Stimulated activated CD8-positive, alpha-beta memory T cell treated with anti-CD3 and anti-CD28 coated beads, Interleukin-4, amount 100 ng/mL, for 4 hours (primary cell): ENCODE data around the gene MPZL2.

Source experiments
- DNase-seq, 2 donors: peaks; one replicate each; pipeline ENCODE4 v3.0.0-alpha.2; 2020; ENCODE audit warnings: low read depth in 2 of 2, low spot score in 1 of 2

MPZL2 gene

DNA sequence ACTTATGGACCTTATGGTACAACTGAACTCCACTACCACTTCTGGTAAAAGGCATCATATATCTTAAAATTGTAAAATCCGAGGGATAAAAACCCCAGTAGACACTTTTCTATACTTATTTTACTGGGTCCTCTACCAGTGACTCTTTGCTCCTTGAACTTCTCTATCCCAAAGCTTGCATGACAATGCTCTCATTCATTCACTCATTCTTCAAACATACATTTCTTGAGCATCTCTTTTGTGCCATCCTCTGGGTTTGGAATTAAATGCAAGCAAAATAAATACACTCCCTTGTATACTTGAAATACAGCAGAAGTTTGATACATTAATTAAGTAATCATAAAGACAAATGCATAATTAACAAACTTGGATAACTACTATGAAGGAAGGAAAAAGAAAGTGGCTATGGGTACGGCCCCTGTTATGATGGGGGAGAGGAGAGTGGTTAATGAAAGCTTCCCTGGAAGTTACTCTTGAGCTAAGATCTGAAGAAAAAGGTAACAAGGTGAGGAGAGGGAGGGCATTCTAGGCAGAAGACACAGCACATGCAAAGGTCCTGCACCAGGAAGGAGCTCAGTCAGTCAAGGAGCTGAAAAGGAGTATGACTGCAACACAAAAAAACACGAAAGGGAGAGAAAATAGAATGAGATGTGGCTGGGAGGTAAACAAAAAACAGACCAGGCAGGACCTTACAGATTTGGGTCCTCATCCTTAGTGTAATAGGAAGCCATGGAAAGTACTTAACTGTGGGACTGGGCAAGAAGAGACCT lies 19.9 kb downstream of the MPZL2 start:
- no peak for DNase-seq

DNA sequence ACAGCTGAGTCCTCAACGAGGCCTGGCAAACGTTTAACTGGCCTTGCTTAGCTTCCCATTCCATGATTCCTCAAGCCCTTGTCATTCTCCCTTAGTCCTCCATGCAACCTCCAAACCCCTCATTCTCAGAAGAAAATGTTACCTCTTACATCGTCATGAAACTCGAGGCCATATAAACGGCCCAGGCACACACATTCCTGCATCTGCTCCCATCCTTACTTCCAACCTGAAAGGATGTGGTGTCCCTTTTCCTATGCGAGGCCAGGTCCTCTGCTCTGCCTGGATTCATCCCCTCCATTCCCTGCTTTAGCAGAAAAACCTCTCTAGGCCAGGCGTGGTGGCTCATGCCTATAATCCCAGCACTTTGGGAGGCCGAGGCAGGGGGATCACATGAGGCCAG lies 20.9 kb downstream of the MPZL2 start:
- no peak for DNase-seq

DNA sequence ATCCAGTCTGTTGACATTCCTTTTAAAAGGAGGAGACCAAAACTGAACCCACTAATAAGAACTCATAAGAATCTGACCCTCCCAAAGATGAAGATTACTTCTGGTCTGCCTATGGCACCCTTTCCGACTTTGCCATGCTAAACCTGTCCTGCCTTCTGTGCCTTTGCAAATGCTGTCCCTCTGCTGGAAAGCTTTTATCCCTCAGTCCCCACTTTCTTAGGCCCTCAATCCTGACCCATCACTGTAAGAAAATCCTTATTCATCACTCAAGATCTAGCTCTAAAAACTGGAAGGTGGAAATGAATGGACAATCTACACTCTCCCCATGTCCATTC lies 22.4 kb downstream of the MPZL2 start:
- DNase-seq, result no peak

DNA sequence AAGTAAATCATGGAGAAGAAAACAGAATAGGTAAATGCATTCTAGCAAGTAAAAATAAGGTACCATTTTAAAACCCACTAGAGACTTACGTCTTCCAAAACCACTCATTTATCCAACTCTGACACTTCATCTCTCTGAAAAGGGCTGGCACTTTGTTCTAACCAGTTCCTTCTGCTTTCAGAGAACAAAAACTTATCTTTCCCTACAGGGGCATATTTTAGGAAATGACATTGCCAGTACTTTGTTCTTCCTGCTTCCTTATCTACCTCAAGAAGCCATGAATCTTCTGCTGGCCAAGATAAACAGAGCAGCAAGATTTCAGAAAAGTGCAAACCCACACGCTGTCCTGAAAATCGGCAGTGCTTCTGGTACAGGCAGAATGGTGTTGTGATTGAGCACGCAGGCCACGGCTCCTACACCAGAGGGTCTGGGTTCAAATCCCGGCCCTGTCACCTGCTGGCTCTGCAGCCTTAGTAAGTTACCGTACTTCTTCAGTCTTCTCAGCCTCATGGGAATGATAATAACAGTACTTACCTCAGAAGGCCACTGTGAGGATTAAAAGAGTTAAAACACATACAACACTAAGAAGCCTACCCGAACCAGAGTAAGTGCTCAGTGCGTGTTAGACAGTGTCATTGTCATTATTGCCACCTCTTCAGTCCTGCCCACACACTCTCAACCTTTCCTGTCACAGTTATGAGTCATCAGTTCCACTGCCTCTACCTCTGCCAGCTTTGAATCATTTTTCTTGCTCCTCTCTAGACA lies 22.9 kb downstream of the MPZL2 start:
- DNase-seq, result peak in 1 of 2 donors; percentile 55

DNA sequence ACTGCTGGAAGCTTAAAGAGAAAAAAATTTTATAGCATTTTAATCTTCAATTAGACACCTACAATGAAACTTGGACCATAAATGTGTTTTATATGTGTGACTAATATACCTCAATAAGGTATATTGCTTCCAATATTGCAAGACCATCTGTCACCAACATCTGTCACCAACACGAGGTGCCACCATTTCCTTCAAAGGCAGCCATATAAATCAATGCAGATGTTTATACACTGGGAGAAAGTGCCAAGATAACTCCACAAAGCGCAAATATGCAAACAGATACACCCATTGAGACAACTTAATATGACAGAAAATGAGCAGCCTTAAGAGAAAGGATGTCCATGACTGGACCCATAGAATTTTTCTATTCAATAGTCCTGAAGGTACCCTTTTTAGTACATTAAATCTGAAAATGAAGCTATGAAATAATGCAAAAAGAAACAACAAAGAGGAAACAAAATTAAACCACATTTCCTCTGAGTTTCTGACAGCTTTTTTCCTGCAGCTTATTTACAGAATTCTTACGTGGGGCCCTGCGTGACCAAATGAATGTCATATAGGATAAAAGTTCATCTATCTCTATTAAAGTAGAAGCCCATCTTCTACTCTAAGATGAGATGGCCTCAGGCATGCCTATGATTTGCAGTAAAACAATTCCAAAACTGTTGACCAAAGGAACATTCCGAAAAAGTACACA lies 24.4 kb downstream of the MPZL2 start:
- no peak for DNase-seq

DNA sequence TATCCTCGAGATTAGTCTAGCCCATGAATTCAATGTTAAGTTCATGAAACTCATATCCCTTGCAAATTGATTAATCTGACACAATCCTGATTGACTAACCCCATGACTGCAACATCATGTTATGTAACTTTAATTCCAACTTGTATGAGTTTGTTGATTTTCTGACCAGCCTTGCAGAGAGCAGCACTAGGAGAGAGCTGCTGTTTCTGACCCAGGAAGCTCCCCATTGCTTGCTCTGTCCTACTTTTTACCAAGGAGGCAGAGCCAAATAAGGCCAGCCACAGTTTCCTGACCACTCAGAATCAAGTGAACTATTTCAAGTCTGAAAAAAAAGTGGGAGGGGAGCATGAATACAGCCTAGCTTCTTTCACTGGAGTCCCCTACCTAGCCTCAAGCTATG lies 25.2 kb downstream of the MPZL2 start:
- DNase-seq, result no peak

DNA sequence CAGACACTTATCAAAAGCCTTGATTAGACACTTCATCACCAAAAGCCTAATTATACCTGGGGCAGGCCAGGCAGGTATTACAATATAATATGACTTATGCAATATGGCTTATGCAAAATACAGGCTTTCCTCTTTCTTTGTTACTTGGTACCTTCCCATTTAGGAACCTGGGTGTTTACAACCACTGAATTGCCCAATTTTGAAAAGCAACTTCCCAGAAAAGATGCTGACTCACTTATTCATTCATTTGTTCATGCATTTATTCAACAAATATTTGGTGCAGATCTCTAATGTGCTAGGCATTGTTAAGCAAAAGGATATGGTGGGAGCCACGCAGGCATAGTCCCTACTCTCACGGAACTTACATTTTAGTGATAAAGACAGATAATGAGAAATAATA lies 25.7 kb downstream of the MPZL2 start:
- DNase-seq, result no peak

DNA sequence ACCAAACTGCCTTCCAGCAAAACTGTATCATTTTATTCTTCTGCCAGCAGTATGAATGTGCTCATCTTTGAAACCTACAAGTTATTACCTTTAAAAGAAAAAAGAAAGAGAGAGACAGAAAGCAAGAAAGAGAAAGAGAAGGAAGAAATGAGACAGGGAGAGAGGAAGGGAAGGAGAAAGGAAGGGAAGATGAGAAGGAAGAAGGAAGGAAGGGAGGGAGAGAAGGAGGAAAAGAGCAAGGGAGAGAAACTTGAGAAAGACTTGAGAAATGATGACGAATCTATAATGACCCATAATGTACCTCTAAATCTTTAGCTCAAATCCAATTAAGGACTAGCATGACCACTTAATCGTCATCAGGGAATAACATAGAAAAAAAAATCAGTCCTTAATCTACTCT lies 27.9 kb downstream of the MPZL2 start:
- no peak for DNase-seq

DNA sequence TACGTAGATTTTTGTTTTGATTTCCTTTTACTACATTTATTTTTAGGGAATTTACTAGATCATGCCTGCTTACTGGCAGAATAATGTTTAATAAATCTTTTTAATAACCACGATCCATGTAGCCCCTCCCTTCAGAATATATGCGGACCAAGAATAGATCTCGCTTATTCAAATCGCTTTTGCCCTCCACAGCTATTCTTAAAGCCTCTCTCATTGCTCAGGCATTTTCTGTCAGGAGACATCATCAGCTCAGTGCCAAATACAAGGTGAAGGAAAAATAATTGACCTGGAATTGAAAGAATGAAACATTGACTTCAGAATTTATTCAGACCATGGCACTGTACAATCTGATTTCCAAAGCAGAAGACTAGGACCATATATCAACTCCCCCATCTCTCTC lies 29.3 kb downstream of the MPZL2 start:
- DNase-seq, result no peak

DNA sequence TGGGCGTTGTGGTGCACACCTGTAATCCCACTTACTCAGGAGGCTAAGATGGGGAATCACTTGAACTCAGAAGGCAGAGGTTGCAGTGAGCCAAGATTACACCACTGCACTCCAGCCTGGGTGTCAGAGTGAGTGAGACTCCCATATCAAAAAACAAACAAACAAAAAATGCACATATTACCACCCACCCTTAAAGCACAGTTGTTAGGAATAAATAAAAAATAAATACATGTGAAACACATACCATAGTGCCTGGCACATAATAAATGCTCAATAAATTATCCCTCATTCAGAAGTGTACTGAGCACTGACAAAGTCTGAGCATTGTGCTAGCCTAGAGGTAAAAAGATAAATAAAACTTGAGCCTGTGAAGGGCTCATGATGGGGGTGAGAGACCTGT lies 30.2 kb downstream of the MPZL2 start:
- DNase-seq, result no peak

DNA sequence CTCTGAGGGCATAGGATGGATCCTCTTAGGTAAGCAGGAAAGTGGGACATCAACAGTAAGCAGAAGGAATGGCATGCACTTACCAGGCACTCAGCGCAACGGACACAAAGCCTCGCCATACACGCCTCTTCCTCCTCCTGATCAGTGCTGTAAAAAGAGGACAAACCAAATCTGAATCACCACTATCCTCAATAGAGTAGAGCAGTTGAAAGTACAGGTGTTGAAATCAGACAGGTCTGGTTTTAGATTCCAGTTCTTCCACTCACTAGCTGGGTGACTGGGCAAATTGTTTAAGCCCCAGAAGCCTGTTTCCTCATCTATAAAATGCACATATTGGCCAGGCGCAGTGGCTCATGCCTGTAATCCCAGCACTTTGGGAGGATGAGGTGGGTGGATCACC lies 30.7 kb downstream of the MPZL2 start:
- no peak for DNase-seq

DNA sequence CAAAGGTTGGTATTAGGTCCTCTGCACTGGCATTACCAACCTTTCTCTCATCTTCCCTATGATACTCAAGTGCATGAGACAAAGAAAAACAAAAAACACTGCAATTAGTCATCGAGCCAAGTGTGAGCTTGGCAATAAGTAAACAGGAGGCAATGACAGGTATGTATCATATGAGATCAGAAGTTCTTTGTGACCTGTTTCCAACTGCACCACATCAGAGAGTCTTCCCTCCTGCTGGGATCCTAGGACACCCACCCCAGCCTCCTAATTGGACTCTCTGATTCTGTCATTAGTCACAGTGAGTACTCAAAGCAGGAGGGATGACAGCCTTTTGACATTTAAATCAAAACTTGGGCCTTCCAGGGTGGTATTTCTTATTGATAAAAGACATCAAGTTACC lies 31.4 kb downstream of the MPZL2 start:
- DNase-seq, result no peak

DNA sequence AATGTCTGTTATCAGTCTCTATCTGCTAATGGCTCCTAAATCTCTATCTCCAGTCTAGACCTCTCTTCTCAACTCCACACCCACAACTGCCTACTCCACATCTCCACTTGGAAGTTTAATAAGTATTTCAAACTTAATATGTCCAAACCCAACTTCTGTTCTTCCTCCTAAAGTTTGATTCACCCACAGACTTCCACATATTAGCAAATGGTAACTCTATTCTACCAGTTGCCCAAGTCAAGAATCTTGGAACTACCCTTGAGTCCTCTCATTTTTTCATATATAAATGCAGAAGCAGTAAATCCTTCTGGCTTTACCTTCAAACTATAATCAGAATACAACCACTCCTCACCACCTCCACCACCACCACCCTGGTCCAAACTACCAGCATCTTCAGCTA lies 32.6 kb downstream of the MPZL2 start:
- no peak for DNase-seq

DNA sequence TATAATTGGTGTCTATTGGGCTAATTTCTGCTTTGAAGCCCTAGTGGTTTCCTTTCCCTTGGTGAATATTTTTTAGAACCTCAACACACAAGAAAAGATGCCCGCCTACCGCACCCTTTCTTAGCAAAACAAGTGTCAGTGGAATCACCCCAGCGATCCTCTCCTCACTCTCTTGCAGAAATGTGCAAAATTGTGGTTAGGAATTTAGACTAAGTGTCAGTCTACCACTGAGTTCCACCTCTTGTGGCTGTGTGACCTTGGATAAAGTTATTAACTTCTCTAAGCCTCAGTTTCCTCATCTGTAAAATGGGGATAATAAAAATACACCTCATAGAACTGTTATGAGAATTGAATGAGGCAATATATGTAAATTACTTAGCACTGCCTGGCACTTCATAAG lies 34.0 kb downstream of the MPZL2 start:
- DNase-seq, result no peak

DNA sequence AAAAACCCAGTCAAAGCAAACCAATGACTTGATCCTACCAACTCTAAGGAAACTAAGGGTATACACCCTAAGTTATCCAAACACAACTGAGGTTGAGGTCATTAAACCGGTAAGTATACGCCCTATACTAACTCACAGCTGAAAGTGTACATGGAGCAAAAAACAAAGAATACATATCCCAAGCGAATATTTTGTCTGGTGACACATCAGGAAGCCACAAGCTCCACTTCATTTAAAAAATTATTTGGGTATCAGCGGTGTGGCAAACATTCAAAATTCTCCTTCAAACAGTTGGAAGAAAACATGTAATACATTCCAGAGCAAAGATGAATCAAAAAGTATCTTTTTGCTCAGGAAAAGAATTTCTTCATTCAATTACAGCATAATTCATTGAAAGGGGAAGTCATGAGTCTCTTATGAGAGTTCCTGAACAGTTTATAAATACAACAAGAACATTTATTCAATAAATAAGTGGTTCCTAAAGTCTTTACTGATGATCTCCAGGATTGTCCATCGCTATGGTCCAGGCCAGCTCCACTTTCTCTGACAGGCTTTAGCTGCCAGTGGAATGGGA lies 34.7 kb downstream of the MPZL2 start:
- no peak for DNase-seq

DNA sequence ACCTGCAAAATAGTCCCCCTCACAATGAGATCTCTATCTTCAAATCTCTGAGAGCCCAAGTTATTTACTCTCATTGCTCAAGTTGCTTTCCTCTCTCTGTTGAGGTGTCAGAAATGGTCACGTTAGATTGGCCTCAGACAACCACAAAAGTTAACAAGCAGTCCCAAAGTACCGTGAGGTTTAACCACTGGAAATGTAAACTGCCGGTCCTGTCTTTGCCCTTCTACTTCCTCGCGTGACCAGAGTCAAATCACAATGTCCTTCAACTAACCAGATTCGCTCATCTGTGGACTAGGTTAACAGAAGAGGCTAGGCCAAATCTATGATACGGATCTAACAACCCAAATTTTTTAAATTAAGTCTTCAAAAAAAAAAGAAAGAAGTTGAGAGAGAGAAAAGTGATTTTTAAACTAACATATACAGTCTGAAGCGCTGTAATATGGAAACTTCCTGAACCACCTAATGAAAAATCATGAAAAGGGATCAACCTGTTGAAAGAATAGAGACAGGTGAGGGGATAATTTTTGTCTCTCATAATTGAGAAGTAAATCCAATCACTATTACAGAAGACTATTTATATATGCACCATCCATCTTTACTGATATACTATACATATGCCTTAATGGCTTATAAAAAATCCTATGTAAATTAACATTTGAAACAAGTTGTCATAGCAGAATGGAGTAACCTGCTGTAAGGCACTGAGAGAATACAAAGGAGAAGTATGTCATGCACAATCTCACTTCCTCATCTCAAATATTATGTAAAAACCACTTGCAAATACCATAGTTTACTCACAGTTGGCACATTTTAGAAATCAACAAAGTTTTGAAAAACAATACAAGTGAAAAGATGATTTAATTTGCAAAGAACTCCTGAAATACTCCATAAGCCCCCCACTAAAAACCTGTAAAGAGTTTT lies 36.0 kb downstream of the MPZL2 start:
- DNase-seq, result no peak

DNA sequence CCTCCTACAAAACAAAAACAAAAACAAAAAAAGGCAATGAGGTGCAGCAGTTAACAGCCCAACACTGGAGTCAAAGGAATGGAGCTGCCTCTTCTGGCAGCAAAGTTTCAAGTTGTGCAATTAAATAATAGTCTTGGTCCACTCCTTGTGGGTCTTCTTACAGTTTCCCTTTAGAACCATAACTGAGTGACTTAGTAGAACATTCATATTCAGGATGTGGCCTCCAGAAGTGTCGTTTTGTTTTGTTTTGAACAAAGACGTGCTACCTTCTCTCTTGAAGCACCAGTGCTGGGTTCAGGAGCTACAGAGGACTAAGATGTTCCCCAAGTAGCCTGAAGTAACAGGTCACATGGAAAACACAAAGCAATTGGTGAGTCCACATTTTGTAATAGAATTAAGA lies 37.3 kb downstream of the MPZL2 start:
- no peak for DNase-seq

DNA sequence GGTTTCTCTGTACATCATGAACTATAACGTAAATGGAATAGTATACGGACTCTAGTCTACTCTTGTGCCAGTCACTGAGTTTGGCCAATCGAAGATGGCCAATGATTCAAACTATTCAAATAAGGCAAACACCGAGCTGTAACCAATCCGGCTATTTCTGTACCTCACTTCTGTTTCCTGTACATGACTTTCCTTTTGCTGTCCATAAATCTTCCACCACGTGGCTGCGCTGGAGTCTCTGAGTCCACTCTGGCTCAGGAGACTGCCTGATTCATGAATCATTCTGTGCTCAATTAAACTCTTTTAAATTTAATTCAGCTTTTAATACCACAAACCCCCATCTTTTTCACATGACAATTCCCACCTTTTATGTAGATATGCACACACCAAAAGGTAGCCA lies 37.8 kb downstream of the MPZL2 start:
- no peak for DNase-seq

DNA sequence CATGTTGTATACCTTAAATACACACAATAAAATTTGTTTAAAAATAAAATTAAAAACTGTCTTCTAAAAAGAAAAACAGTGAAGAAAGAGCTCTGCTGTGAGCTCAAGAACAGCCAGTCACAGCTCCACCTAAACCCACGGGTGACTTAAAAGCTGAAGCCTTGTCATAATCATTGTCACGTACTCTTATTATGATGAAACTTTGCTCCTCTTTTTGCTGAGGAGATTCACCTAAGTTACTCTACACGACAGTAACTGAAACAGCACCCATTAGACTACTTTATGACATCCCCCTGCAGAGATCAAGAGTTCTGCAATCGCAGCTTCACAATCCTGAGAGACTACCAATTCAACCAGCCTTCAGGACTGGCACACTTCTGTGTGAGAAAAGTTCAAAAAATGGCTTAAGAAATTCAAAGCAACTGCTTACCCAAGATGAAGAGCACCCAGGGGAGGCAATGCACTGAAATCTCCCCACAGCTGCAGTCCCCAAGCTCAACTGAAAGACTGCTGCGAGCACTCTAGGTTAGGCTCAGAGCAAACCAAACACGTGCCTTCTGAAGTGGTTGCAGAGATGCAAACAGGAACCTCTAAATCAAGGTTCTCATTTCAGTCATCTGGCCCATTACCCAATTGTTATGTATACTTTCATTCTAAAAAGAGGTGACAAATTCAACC lies 39.4 kb downstream of the MPZL2 start, which contains the start of gene JAML:
Gene JAML, minus strand, starts transcription at position 501 of the 678 bp plus-strand sequence. CDS start 10,145 bp downstream, outside the sequence.
- no peak for DNase-seq

DNA sequence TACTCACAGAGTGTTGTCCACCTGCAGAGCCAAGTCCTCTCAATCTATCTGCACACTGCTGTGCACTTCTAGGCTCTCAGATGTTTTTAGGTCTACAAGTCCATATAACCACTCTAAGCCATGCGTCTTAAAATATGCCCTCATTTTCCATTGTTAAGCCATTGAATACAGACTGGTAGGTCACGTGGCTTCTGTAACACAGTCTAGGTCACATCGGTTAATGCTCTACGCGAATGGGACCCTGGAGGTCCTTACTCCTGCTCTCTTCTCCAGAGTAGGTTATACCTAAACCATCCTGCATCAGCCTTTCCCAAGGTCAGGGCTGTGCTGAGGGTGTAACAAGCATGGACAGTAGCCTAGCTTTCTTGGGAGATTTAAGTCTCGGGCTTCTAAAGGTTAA lies 40.1 kb downstream of the MPZL2 start:
- DNase-seq, result no peak
